ENCODE results near the gene F2RL1.

DNA sequence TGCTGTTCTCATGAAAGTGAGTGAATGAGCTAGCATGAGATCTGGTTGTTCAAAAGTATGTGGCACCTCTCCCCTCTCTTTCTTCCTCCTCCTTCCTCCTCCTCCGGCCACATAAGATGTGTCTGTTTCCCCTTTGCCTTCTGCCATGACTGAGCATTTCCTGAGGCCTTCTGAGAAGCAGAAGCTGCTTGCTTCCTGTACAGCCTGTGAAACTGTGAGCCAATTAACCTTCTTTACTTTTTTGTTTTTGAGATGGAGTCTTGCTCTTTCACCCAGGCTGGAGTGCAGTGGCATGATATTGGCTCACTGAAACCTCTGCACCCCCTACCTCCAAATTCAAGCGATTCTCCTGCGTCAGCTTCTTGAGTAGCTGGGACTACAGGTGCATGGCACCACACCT lies 37.1 kb downstream of the F2RL1 start:
- TF ChIP-seq CTCF (conservative IDR thresholded peaks at IDR 0.05; ENCODE audit: low read depth in 2 of 2) (no peak), EZH2phosphoT487 (IDR thresholded peaks at IDR 0.05; ENCODE audit: unreplicated experiment) (no peak), REST (IDR thresholded peaks at IDR 0.05; ENCODE audit: unreplicated experiment) (no peak), ZNF114 (CRISPR knock-in tag; IDR thresholded peaks at IDR 0.05) (no peak), CREB1 (CRISPR knock-in tag; IDR thresholded peaks at IDR 0.05; ENCODE audit: low read depth) (no peak), EZH2 (IDR thresholded peaks at IDR 0.05; ENCODE audit: low read depth, unreplicated experiment) (no peak), POLR2AphosphoS5 (IDR thresholded peaks at IDR 0.05; ENCODE audit: low read depth) (no peak), ZNF331 (CRISPR knock-in tag; IDR thresholded peaks at IDR 0.05; ENCODE audit: low read depth) (no peak), STAT1 (IDR thresholded peaks at IDR 0.05; ENCODE audit: unreplicated experiment) (no peak), NANOG (IDR thresholded peaks at IDR 0.05; ENCODE audit: borderline replicate concordance) (no peak), JUNB (IDR thresholded peaks at IDR 0.05; ENCODE audit: unreplicated experiment) (no peak)
